GM12873 (cell line): ENCODE measurements around the gene GJB5.

Experiments used
- CTCF ChIP-seq: IDR thresholded peaks from 2 replicates; pipeline ENCODE4 v1.5.1; 2012; ENCODE audit warnings: low read depth, mild to moderate bottlenecking, moderate library complexity, low read length, control low read depth; ENCODE audit not compliant: insufficient read depth; ENCODE audit errors: missing control alignments

The GJB5 gene

GRCh38 chr1:34785231-34785874, 30.5 kb downstream of the GJB5 start:
- no peak for TF ChIP-seq CTCF

GRCh38 chr1:34785875-34786470, 31.1 kb downstream of the GJB5 start:
- no peak for TF ChIP-seq CTCF

GRCh38 chr1:34786521-34787325, 31.9 kb downstream of the GJB5 start:
- TF ChIP-seq CTCF, result peak; percentile 96

GRCh38 chr1:34787461-34788420, 32.9 kb downstream of the GJB5 start:
- TF ChIP-seq CTCF, result peak; percentile 53

- no peak for TF ChIP-seq CTCF
Observed at GRCh38 chr1:34790985-34791384, 36.1 kb downstream of the GJB5 start.

GRCh38 chr1:34792424-34792823, 37.6 kb downstream of the GJB5 start:
- TF ChIP-seq CTCF, result no peak
